Gastrocnemius medialis (tissue), 4 donors: Measurements from ENCODE around the gene CLNS1A.

Experiments used
- POLR2A ChIP-seq, 2 donors: fragments of 450-650 bp; IDR thresholded peaks; one replicate each; pipeline ENCODE4 v1.6.1; 2017; ENCODE audit warnings: antibody characterized with exemption in 2 of 2, mild to moderate bottlenecking in 2 of 2, moderate library complexity in 2 of 2
- TF ChIP-seq, protein P1 (sequence below), 5 experiments: fragments of 450-650 bp in 3 of 5; fragments of 200-600 bp in 2 of 5; sonication (generic) in 2 of 5; IDR thresholded peaks in 4 of 5; conservative IDR thresholded peaks in 1 of 5; 1 replicate in 4 of 5; 2 replicates in 1 of 5; pipeline ENCODE4 v1.5.1; 2016 to 2019; ENCODE audit warnings: antibody characterized with exemption in 5 of 5, mild to moderate bottlenecking in 3 of 5, moderate library complexity in 3 of 5

DNA sequence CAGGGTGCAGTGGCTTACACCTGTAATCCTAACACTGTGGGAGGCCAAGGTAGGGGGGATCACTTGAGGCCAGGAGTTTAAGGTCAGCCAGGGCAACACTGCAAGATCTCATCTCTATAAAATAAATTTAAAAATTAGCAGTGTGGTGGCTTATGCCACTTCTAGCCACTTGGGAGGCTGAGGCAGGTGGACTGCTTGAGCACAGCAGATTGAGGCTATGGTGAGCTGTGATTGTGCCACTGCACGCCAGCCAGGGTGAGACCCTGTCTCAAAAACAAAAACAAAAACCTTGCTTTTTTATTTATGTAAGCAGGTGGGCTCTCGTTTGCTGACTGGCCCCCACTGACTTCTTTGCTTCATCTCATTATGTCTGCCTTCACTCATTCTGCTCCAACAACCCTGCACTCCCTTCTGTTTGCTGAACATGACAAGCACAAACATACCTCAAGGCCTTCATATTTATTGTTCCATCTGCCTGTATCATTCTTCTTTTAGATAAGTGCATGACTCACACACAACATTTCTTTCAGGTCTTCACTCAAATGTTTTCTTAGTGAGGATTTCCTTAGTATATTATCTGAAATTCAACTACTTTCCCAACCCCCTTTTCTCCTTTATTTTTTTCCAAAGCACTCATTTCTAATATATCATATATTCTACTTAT, 32.4 kb upstream of the CLNS1A start:
- TF ChIP-seq, protein P1, sequence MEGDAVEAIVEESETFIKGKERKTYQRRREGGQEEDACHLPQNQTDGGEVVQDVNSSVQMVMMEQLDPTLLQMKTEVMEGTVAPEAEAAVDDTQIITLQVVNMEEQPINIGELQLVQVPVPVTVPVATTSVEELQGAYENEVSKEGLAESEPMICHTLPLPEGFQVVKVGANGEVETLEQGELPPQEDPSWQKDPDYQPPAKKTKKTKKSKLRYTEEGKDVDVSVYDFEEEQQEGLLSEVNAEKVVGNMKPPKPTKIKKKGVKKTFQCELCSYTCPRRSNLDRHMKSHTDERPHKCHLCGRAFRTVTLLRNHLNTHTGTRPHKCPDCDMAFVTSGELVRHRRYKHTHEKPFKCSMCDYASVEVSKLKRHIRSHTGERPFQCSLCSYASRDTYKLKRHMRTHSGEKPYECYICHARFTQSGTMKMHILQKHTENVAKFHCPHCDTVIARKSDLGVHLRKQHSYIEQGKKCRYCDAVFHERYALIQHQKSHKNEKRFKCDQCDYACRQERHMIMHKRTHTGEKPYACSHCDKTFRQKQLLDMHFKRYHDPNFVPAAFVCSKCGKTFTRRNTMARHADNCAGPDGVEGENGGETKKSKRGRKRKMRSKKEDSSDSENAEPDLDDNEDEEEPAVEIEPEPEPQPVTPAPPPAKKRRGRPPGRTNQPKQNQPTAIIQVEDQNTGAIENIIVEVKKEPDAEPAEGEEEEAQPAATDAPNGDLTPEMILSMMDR (IDR thresholded peaks at IDR 0.05 in 4 of 5, conservative IDR thresholded peaks at IDR 0.05 in 1 of 5): no peak
- no peak for TF ChIP-seq POLR2A (IDR thresholded peaks at IDR 0.05)
